HG03066 (cell line): ENCODE results near the gene ARHGAP30.
"Not testable (repeated sequence)": the region's sequence is repeated elsewhere in the genome, so short reads cannot be mapped to it uniquely, and the experiment has no call there.

Experiments
- ATAC-seq: cut with Tn5 transposase; IDR thresholded peaks from one replicate; pipeline ENCODE4 v1.9.1; 2021; ENCODE audit warnings: low read depth; ENCODE audit not compliant: unreplicated experiment

ARHGAP30 gene

GRCh38 chr1:161069731-161070270 is at the start of gene ARHGAP30:
Gene ARHGAP30, minus strand, starts transcription at chr1:161069891. Its CDS starts 267 bp downstream, at chr1:161069624.
- ATAC-seq, result peak; percentile 87

GRCh38 chr1:161117759-161118581 is 48.3 kb upstream of the ARHGAP30 start, which contains the start of the genes NIT1 and PFDN2:
Gene NIT1, plus strand, starts transcription at chr1:161118105. Its CDS starts 72 bp downstream, at chr1:161118177.
Gene PFDN2, minus strand, starts transcription at chr1:161118037. Its CDS starts 11 bp downstream, at chr1:161118026.
- peak; percentile 57 for ATAC-seq

- not testable (repeated sequence) for ATAC-seq
Measured at GRCh38 chr1:161115961-161116360, 46.3 kb upstream of the ARHGAP30 start.

GRCh38 chr1:161115132-161115711 is 45.5 kb upstream of the ARHGAP30 start:
- ATAC-seq, result no peak

- ATAC-seq, result no peak
Measured at GRCh38 chr1:161114556-161114955, 44.9 kb upstream of the ARHGAP30 start.

- ATAC-seq, result no peak
Measured at GRCh38 chr1:161113915-161114314, 44.2 kb upstream of the ARHGAP30 start.

- no peak for ATAC-seq
Measured at GRCh38 chr1:161111527-161111926, 41.8 kb upstream of the ARHGAP30 start.

GRCh38 chr1:161111117-161111516 is 41.4 kb upstream of the ARHGAP30 start:
- no peak for ATAC-seq

GRCh38 chr1:161106431-161106830 is 36.7 kb upstream of the ARHGAP30 start:
- ATAC-seq, result no peak

- no peak for ATAC-seq
Measured at GRCh38 chr1:161100556-161100955, 30.9 kb upstream of the ARHGAP30 start.

GRCh38 chr1:161099090-161099802 is 29.6 kb upstream of the ARHGAP30 start:
- ATAC-seq, result no peak

- ATAC-seq, result peak; percentile 76
Measured at GRCh38 chr1:161098210-161099068, 28.7 kb upstream of the ARHGAP30 start, which contains the start of gene KLHDC9. Gene KLHDC9, plus strand, starts transcription at chr1:161098361. Its CDS starts 175 bp downstream, at chr1:161098536.

GRCh38 chr1:161096530-161096929 is 26.8 kb upstream of the ARHGAP30 start:
- no peak for ATAC-seq

GRCh38 chr1:161096015-161096414 is 26.3 kb upstream of the ARHGAP30 start:
- ATAC-seq, result peak; percentile 43

GRCh38 chr1:161095230-161095629 is 25.5 kb upstream of the ARHGAP30 start:
- ATAC-seq, result no peak

GRCh38 chr1:161094481-161094880 is 24.8 kb upstream of the ARHGAP30 start:
- no peak for ATAC-seq

GRCh38 chr1:161092621-161093028 is 22.9 kb upstream of the ARHGAP30 start:
- ATAC-seq, result no peak

- ATAC-seq, result no peak
Measured at GRCh38 chr1:161091796-161092507, 22.3 kb upstream of the ARHGAP30 start.

- ATAC-seq, result no peak
Measured at GRCh38 chr1:161091093-161091492, 21.4 kb upstream of the ARHGAP30 start.
